Activated CD8-positive, alpha-beta T cell treated with anti-CD3 and anti-CD28 coated beads for 36 hours (primary cell): ENCODE measurements around the gene DTYMK. TPM values are rescaled to one million over a fixed set of nuclear protein-coding genes. Genes with fewer than 3 reads are reported as not detected.

Experiments
- ATAC-seq: fragments of 200-7000 bp; cut with Tn5 transposase; one replicate; pipeline ENCODE4 v1.10.0; 2021; ENCODE audit warnings: mild to moderate bottlenecking, moderate library complexity
- CTCF ChIA-PET: fragments of 350-600 bp; sonication (Branson Sonifier 250); formaldehyde crosslinking; loops from one replicate; lab custom pipeline; 2021; ENCODE audit warnings: antibody characterized with exemption; lab: Charles Lee
- POLR2A ChIA-PET: fragments of 350-600 bp; sonication (Branson Sonifier 250); formaldehyde crosslinking; loops from one replicate; lab custom pipeline; 2021; ENCODE audit warnings: antibody characterized with exemption; lab: Charles Lee
- DNase-seq: peaks from one replicate; pipeline ENCODE4 v3.0.0-alpha.2; 2020
- H3K27ac Mint-ChIP-seq: one replicate; pipeline ENCODE4 v1.8.0; 2021; ENCODE audit warnings: mild to moderate bottlenecking, mixed read lengths
- H3K27me3 Mint-ChIP-seq: one replicate; pipeline ENCODE4 v1.8.0; 2021; ENCODE audit warnings: mixed read lengths
- H3K36me3 Mint-ChIP-seq: one replicate; pipeline ENCODE4 v1.8.0; 2021; ENCODE audit warnings: low read depth, mixed read lengths
- H3K4me1 Mint-ChIP-seq: one replicate; pipeline ENCODE4 v1.8.0; 2021; ENCODE audit warnings: low read depth, mixed read lengths
- H3K4me3 Mint-ChIP-seq: one replicate; pipeline ENCODE4 v1.8.0; 2021; ENCODE audit warnings: mild to moderate bottlenecking, moderate library complexity, mixed read lengths
- H3K9me3 Mint-ChIP-seq: one replicate; pipeline ENCODE4 v1.8.0; 2021; ENCODE audit warnings: mixed read lengths
- intact Hi-C: fragments of 100-400 bp; cut with micrococcal nuclease; formaldehyde crosslinking; loops from one replicate; pipeline ENCODE4 v1.10.0; 2022
- total RNA-seq, 2 experiments: library from RNA; stranded (reverse); gene quantifications; one replicate each; pipeline ENCODE4 v1.2.3, GENCODE V29; 2021
- TF ChIP-seq, protein P1 (sequence below): fragments of 200-600 bp; IDR thresholded peaks from one replicate; pipeline ENCODE4 v1.8.0; 2022; ENCODE audit warnings: antibody characterized with exemption, mild to moderate bottlenecking

The DTYMK gene
- total RNA-seq, 2 experiments from 2014 or later: 87.1 to 91.9 TPM

DNA sequence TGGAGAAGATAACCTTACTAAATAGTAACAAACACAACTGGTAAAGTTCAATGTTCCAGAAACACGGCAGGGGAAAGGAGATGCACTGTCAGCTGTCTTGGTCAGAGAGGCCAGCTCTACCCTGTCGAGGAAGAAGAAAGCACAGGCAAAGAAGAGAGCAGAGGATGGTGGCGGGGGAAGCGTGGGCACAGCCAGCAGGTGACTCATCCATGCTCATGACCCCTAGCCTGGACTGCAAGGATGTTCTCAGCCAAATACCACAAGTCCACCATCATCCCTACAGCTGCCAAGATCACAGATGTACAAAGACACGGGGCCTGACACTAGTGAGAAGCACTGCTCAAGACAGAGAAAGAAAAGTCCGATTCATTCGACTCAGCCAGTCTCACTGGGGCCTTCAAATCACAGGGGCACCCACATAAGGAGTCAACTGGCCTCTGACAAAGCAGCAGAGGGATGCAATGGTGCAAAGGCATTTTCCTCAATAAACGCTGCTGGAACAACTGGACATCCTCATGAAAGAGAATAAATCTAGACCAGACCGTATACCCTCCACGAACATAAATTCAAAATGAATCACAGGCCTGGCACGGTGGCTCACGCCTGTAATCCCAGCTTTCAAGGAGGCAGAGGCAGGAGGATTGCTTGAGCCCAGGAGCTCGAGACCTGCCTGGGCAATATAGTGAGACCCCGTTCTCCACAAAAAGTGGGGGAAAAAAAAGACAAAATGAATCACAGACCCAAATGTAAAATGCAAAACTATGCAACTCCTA, 5.6 kb downstream of the DTYMK start:
- ChIA-PET CTCF (no interaction called here), POLR2A (interaction anchor here (2.5 kb wide), 1 partner anchor 11 kb away, joined by 10 read pairs; no protein-coding TSS in a partner anchor)
- TF ChIP-seq, protein P1, sequence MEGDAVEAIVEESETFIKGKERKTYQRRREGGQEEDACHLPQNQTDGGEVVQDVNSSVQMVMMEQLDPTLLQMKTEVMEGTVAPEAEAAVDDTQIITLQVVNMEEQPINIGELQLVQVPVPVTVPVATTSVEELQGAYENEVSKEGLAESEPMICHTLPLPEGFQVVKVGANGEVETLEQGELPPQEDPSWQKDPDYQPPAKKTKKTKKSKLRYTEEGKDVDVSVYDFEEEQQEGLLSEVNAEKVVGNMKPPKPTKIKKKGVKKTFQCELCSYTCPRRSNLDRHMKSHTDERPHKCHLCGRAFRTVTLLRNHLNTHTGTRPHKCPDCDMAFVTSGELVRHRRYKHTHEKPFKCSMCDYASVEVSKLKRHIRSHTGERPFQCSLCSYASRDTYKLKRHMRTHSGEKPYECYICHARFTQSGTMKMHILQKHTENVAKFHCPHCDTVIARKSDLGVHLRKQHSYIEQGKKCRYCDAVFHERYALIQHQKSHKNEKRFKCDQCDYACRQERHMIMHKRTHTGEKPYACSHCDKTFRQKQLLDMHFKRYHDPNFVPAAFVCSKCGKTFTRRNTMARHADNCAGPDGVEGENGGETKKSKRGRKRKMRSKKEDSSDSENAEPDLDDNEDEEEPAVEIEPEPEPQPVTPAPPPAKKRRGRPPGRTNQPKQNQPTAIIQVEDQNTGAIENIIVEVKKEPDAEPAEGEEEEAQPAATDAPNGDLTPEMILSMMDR: no peak
- Mint-ChIP-seq H3K4me1 (peaks cover 16% of the 10 kb centered on the region), H3K36me3 (peaks cover 64% of the 10 kb centered on the region), H3K27me3 (no peaks in the 10 kb centered on the region), H3K9me3 (no peaks in the 10 kb centered on the region), H3K4me3 (no peak overlapping the region), H3K27ac (peak overlapping the region; percentile 55)
- DNase-seq (no peak), ATAC-seq (no peak)
- intact Hi-C loops: no loop called here

DNA sequence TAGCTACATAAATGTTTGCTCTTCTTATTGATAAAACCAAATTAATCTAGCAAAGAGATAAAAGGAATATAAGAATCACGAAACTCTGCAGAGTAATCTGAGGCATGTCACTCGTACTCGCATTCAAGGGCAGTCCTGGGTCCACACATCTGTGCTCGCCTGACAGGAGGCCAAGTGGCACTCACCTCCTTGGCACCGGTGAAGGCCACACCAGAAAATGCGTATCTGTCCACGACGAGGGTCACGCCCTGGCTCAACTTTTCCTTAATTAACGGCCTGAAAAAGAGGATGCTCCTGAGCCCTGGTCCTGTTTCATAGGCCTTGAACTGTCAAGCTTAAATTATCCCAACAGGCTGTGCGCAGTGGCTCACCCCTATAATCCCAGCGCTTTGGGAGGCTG, 6.6 kb downstream of the DTYMK start:
- Mint-ChIP-seq H3K4me3 (no peak overlapping the region), H3K36me3 (peaks cover 59% of the 10 kb centered on the region), H3K9me3 (no peaks in the 10 kb centered on the region), H3K27ac (no peak overlapping the region), H3K4me1 (peaks cover 8% of the 10 kb centered on the region), H3K27me3 (no peaks in the 10 kb centered on the region)
- ChIA-PET CTCF (no interaction called here), POLR2A (interaction anchor here (2.5 kb wide), 1 partner anchor 10 kb away, joined by 10 read pairs; no protein-coding TSS in a partner anchor)
- no peak for DNase-seq
- ATAC-seq: no peak
- intact Hi-C loops: no loop called here
- TF ChIP-seq, protein P1: no peak

DNA sequence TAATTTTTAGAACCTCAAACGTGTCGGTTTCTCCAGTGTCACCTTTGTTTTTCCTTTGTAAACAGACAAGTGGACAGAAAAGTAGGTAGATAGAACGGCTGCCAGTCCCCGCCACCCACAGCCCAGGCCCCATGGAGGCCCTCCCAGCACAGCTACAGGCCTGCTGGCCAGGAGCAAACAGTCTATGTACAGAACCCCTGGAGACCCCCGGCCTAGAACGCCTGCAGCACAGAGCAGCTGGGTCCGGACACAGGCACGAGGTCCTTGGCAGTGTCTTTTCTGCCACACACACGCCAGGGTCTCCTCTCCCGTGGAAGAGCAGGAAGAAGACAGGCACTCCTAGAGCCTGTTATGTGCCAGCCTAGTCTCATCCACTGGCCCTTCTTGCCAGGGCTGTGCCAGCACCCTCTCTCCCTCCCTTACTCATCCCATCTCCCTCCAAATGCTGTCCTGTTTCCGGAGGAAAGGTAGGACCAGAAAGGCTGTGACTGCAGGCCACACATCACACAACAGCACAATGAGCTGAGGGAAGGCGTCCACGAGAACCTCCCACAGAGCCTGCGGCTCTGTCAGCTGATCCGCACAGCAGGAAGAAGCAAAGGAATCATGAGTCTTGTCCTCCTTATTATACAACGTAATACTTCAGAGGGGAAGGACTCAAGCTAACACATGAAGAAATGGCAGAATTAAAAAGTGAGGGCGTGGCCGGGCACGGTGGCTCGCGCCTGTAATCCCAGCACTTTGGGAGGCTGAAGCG, 7.7 kb downstream of the DTYMK start:
- ChIA-PET CTCF (interaction anchor here (1.0 kb wide), 1 partner anchor 14 kb away, joined by 3 read pairs; no protein-coding TSS in a partner anchor), POLR2A (interaction anchor here (1.0 to 2.5 kb wide), 3 partner anchors 9 to 37 kb away, joined by 3 to 10 read pairs (median 5); no protein-coding TSS in a partner anchor)
- Mint-ChIP-seq H3K4me1 (peaks cover 4% of the 10 kb centered on the region), H3K4me3 (no peak overlapping the region), H3K9me3 (no peaks in the 10 kb centered on the region), H3K27me3 (no peaks in the 10 kb centered on the region), H3K27ac (no peak overlapping the region), H3K36me3 (peaks cover 54% of the 10 kb centered on the region)
- DNase-seq: no peak
- intact Hi-C loops: no loop called here
- no peak for ATAC-seq
- TF ChIP-seq, protein P1: no peak

DNA sequence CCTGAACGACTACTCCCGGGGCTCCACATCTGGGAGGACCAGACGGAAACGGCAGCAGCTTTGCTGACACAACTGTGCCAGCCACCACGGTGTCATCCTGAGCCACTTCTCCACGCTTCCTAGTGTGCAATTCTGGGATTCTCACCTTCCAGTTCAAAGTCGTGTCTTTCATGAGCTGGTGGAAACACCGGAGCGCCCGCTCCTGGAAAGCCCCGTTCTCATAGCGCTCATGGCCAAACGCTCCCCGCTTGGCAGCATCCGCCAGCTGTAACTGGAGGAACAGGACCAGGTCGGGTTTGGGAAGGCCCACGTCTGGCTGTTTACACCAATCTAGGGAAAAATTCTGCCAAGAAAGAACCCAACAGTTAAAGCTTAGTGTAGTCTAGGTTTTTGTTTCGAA, 8.3 kb downstream of the DTYMK start:
- Mint-ChIP-seq H3K27me3 (no peaks in the 10 kb centered on the region), H3K9me3 (no peaks in the 10 kb centered on the region), H3K36me3 (peaks cover 49% of the 10 kb centered on the region), H3K4me1 (peaks cover 4% of the 10 kb centered on the region), H3K4me3 (no peak overlapping the region), H3K27ac (no peak overlapping the region)
- DNase-seq: no peak
- ChIA-PET CTCF (interaction anchor here (1.0 kb wide), 1 partner anchor 13 kb away, joined by 3 read pairs; no protein-coding TSS in a partner anchor), POLR2A (interaction anchor here (1.0 to 2.5 kb wide), 2 partner anchors 31 to 37 kb away, joined by 3 to 5 read pairs; no protein-coding TSS in a partner anchor)
- no peak for ATAC-seq
- TF ChIP-seq, protein P1: no peak
- intact Hi-C loops: no loop called here
